Activated CD8-positive, alpha-beta memory T cell treated with anti-CD3 and anti-CD28 coated beads, Interleukin-2, amount 10 ng/mL, durations not matched to agents 7 days and 5 days (primary cell): ENCODE results near the gene KLF9. TPM values are rescaled to one million over a fixed set of nuclear protein-coding genes. Genes with fewer than 3 reads are reported as not detected.
A peak's percentile ranks its signal among the peaks of the same experiment; 100 is the strongest.

Experiments used
- ATAC-seq: fragments of 150-1000 bp; cut with Tn5 transposase; one replicate; pipeline ENCODE4 v1.10.0; 2021; ENCODE audit warnings: moderate library complexity
- CTCF ChIA-PET: fragments of 350-600 bp; sonication (Branson Sonifier 250); formaldehyde crosslinking; loops from one replicate; lab custom pipeline; 2021; ENCODE audit warnings: antibody characterized with exemption; lab: Charles Lee
- DNase-seq: peaks from one replicate; pipeline ENCODE4 v3.0.0-alpha.2; 2020
- H3K27ac Mint-ChIP-seq: one replicate; pipeline ENCODE4 v1.8.0; 2021; ENCODE audit warnings: mild to moderate bottlenecking, mixed read lengths
- H3K27me3 Mint-ChIP-seq: one replicate; pipeline ENCODE4 v1.8.0; 2021; ENCODE audit warnings: mixed read lengths
- H3K36me3 Mint-ChIP-seq: one replicate; pipeline ENCODE4 v1.8.0; 2021; ENCODE audit warnings: mild to moderate bottlenecking, mixed read lengths
- H3K4me1 Mint-ChIP-seq: one replicate; pipeline ENCODE4 v1.8.0; 2021; ENCODE audit warnings: mixed read lengths
- H3K4me3 Mint-ChIP-seq: one replicate; pipeline ENCODE4 v1.8.0; 2021; ENCODE audit warnings: mild to moderate bottlenecking, moderate library complexity, mixed read lengths
- H3K9me3 Mint-ChIP-seq: one replicate; pipeline ENCODE4 v1.8.0; 2022; ENCODE audit warnings: low read depth, mixed read lengths
- total RNA-seq, 2 experiments: library from RNA; stranded (reverse); gene quantifications; one replicate each; pipeline ENCODE4 v1.2.3, GENCODE V29; 2021

The KLF9 gene
- total RNA-seq, 2 experiments from 2014 or later, result 12.0 to 12.2 TPM

GRCh38 chr9:70392189-70392588 lies 22.3 kb downstream of the KLF9 start:
- Mint-ChIP-seq H3K27ac (no peak overlapping the region), H3K27me3 (no peaks in the 10 kb centered on the region), H3K9me3 (no peaks in the 10 kb centered on the region), H3K4me3 (no peak overlapping the region), H3K36me3 (peaks cover 8% of the 10 kb centered on the region), H3K4me1 (peaks cover 31% of the 10 kb centered on the region)
- DNase-seq, result no peak
- ATAC-seq, result peak; percentile 39
- CTCF ChIA-PET, result interaction anchor here (1.0 to 1.7 kb wide), 2 partner anchors 18 to 210 kb away, joined by 3 to 9 read pairs; no protein-coding TSS in a partner anchor

GRCh38 chr9:70390933-70391341 lies 23.5 kb downstream of the KLF9 start:
- CTCF ChIA-PET, result interaction anchor here (0.8 to 1.7 kb wide), 3 partner anchors 51 to 211 kb away, joined by 3 to 9 read pairs (median 4); no protein-coding TSS in a partner anchor
- H3K27ac Mint-ChIP-seq, result peak overlapping the region; percentile 25
- ATAC-seq (no peak), DNase-seq (no peak)
- peaks cover 9% of the 10 kb centered on the region for H3K36me3 Mint-ChIP-seq
- no peak overlapping the region for H3K4me3 Mint-ChIP-seq
- H3K9me3 Mint-ChIP-seq, result no peaks in the 10 kb centered on the region
- no peaks in the 10 kb centered on the region for H3K27me3 Mint-ChIP-seq
- peaks cover 24% of the 10 kb centered on the region for H3K4me1 Mint-ChIP-seq

GRCh38 chr9:70389621-70390266 lies 24.7 kb downstream of the KLF9 start:
- ATAC-seq (peak; percentile 20), DNase-seq (no peak)
- Mint-ChIP-seq H3K9me3 (no peaks in the 10 kb centered on the region), H3K36me3 (peaks cover 9% of the 10 kb centered on the region), H3K4me1 (peaks cover 24% of the 10 kb centered on the region), H3K27me3 (no peaks in the 10 kb centered on the region), H3K4me3 (no peak overlapping the region), H3K27ac (no peak overlapping the region)
- CTCF ChIA-PET, result interaction anchor here (1.1 kb wide), 1 partner anchor 17 kb away, joined by 3 read pairs; no protein-coding TSS in a partner anchor

GRCh38 chr9:70389188-70389587 lies 25.3 kb downstream of the KLF9 start:
- no peak overlapping the region for H3K4me3 Mint-ChIP-seq
- H3K9me3 Mint-ChIP-seq, result no peaks in the 10 kb centered on the region
- CTCF ChIA-PET, result no interaction called here
- DNase-seq (no peak), ATAC-seq (no peak)
- peaks cover 24% of the 10 kb centered on the region for H3K4me1 Mint-ChIP-seq
- no peak overlapping the region for H3K27ac Mint-ChIP-seq
- H3K36me3 Mint-ChIP-seq, result peaks cover 11% of the 10 kb centered on the region
- H3K27me3 Mint-ChIP-seq, result no peaks in the 10 kb centered on the region

- ATAC-seq, result no peak
- Mint-ChIP-seq H3K4me1 (peaks cover 24% of the 10 kb centered on the region), H3K9me3 (no peaks in the 10 kb centered on the region), H3K36me3 (peaks cover 11% of the 10 kb centered on the region), H3K4me3 (no peak overlapping the region), H3K27me3 (no peaks in the 10 kb centered on the region), H3K27ac (no peak overlapping the region)
- CTCF ChIA-PET, result no interaction called here
- DNase-seq, result no peak
These were observed 26.8 kb downstream of the KLF9 start for GRCh38 chr9:70387663-70388062.

- DNase-seq, result no peak
These were observed 29.0 kb downstream of the KLF9 start for GRCh38 chr9:70385426-70385825.

GRCh38 chr9:70382709-70383605 lies 31.5 kb downstream of the KLF9 start:
- DNase-seq (no peak), ATAC-seq (no peak)
- CTCF ChIA-PET, result no interaction called here
- no peaks in the 10 kb centered on the region for H3K9me3 Mint-ChIP-seq
- no peak overlapping the region for H3K27ac Mint-ChIP-seq
- no peaks in the 10 kb centered on the region for H3K27me3 Mint-ChIP-seq
- H3K36me3 Mint-ChIP-seq, result peaks cover 8% of the 10 kb centered on the region
- no peaks in the 10 kb centered on the region for H3K4me1 Mint-ChIP-seq
- no peak overlapping the region for H3K4me3 Mint-ChIP-seq

More at GRCh38 chr9:70385426-70385825, 29.0 kb downstream of the KLF9 start:
- H3K36me3 Mint-ChIP-seq, result peaks cover 11% of the 10 kb centered on the region
- no peak overlapping the region for H3K4me3 Mint-ChIP-seq
- H3K27ac Mint-ChIP-seq, result no peak overlapping the region
- H3K9me3 Mint-ChIP-seq, result no peaks in the 10 kb centered on the region
- no peak for ATAC-seq
- H3K27me3 Mint-ChIP-seq, result no peaks in the 10 kb centered on the region
- peaks cover 12% of the 10 kb centered on the region for H3K4me1 Mint-ChIP-seq
- CTCF ChIA-PET, result no interaction called here

GRCh38 chr9:70382046-70382708 lies 32.3 kb downstream of the KLF9 start:
- CTCF ChIA-PET, result interaction anchor here (0.9 kb wide), 1 partner anchor 220 kb away, joined by 4 read pairs; no protein-coding TSS in a partner anchor
- ATAC-seq, result no peak
- no peaks in the 10 kb centered on the region for H3K27me3 Mint-ChIP-seq

GRCh38 chr9:70374962-70375618 lies 39.4 kb downstream of the KLF9 start:
- no peak for ATAC-seq

More at GRCh38 chr9:70382046-70382708, 32.3 kb downstream of the KLF9 start:
- H3K27ac Mint-ChIP-seq, result no peak overlapping the region
- peaks cover 3% of the 10 kb centered on the region for H3K36me3 Mint-ChIP-seq
- DNase-seq, result no peak
- no peak overlapping the region for H3K4me3 Mint-ChIP-seq
- no peaks in the 10 kb centered on the region for H3K9me3 Mint-ChIP-seq
- no peaks in the 10 kb centered on the region for H3K4me1 Mint-ChIP-seq

GRCh38 chr9:70367305-70367930 lies 47.0 kb downstream of the KLF9 start:
- Mint-ChIP-seq H3K4me1 (no peaks in the 10 kb centered on the region), H3K27ac (no peak overlapping the region), H3K4me3 (no peak overlapping the region), H3K36me3 (peaks cover 7% of the 10 kb centered on the region), H3K9me3 (no peaks in the 10 kb centered on the region), H3K27me3 (no peaks in the 10 kb centered on the region)
- CTCF ChIA-PET, result interaction anchor here (1.6 kb wide), 1 partner anchor 235 kb away, joined by 4 read pairs; no protein-coding TSS in a partner anchor
- no peak for ATAC-seq
- no peak for DNase-seq

More at GRCh38 chr9:70374962-70375618, 39.4 kb downstream of the KLF9 start:
- Mint-ChIP-seq H3K27me3 (no peaks in the 10 kb centered on the region), H3K4me1 (no peaks in the 10 kb centered on the region), H3K4me3 (no peak overlapping the region), H3K27ac (no peak overlapping the region), H3K36me3 (no peaks in the 10 kb centered on the region), H3K9me3 (no peaks in the 10 kb centered on the region)
- no peak for DNase-seq
- CTCF ChIA-PET, result no interaction called here

GRCh38 chr9:70363760-70364159 lies 50.7 kb downstream of the KLF9 start:
- ATAC-seq (no peak), DNase-seq (no peak)
- no peak overlapping the region for H3K27ac Mint-ChIP-seq
- H3K9me3 Mint-ChIP-seq, result no peaks in the 10 kb centered on the region
- CTCF ChIA-PET, result no interaction called here
- no peaks in the 10 kb centered on the region for H3K4me1 Mint-ChIP-seq
- no peaks in the 10 kb centered on the region for H3K27me3 Mint-ChIP-seq
- H3K36me3 Mint-ChIP-seq, result peaks cover 7% of the 10 kb centered on the region
- no peak overlapping the region for H3K4me3 Mint-ChIP-seq

- no peak for DNase-seq
- ATAC-seq, result no peak
- CTCF ChIA-PET, result no interaction called here
- Mint-ChIP-seq H3K4me3 (no peak overlapping the region), H3K27me3 (no peaks in the 10 kb centered on the region), H3K36me3 (peaks cover 7% of the 10 kb centered on the region), H3K9me3 (no peaks in the 10 kb centered on the region), H3K27ac (no peak overlapping the region), H3K4me1 (no peaks in the 10 kb centered on the region)
These were observed 51.5 kb downstream of the KLF9 start for GRCh38 chr9:70362952-70363351.
